GM23248 (cell line): ENCODE data around the gene NKAIN2. TPM values are rescaled to one million over a fixed set of nuclear protein-coding genes. Genes with fewer than 3 reads are reported as not detected.

Experiments
- DNase-seq: peaks from one replicate; pipeline ENCODE4 v3.0.0-alpha.2; 2015
- H2AFZ ChIP-seq: fragments of 200-600 bp; sonication (generic); 2 replicates; pipeline ENCODE4 v1.6.1; 2016; ENCODE audit warnings: antibody characterized with exemption
- H3F3A ChIP-seq: fragments of 200-600 bp; sonication (generic); 2 replicates; pipeline ENCODE4 v1.6.1; 2016; ENCODE audit warnings: mild to moderate bottlenecking, antibody characterized with exemption, mixed run types; ENCODE audit not compliant: insufficient read depth
- H3K27ac ChIP-seq: fragments of 200-600 bp; sonication (generic); 2 replicates; pipeline ENCODE4 v1.5.1; 2016; ENCODE audit warnings: mild to moderate bottlenecking
- H3K27me3 ChIP-seq: fragments of 200-600 bp; sonication (generic); replicated peaks from 2 replicates; pipeline ENCODE4 v1.6.1; 2016; ENCODE audit warnings: mild to moderate bottlenecking; ENCODE audit not compliant: insufficient read depth
- H3K36me3 ChIP-seq: fragments of 200-600 bp; sonication (generic); 2 replicates; pipeline ENCODE4 v1.6.1; 2016; ENCODE audit warnings: low read depth, mild to moderate bottlenecking
- H3K4me1 ChIP-seq: fragments of 200-600 bp; sonication (generic); 2 replicates; pipeline ENCODE4 v1.6.1; 2016; ENCODE audit warnings: mild to moderate bottlenecking; ENCODE audit not compliant: insufficient read depth
- H3K4me2 ChIP-seq: fragments of 200-600 bp; sonication (generic); one replicate; pipeline ENCODE4 v1.6.1; 2016; ENCODE audit warnings: mild to moderate bottlenecking; ENCODE audit not compliant: unreplicated experiment
- H3K4me3 ChIP-seq: fragments of 200-600 bp; sonication (generic); 2 replicates; pipeline ENCODE4 v1.5.1; 2016; ENCODE audit warnings: mild to moderate bottlenecking
- H3K79me2 ChIP-seq: fragments of 200-600 bp; sonication (generic); 2 replicates; pipeline ENCODE4 v1.6.1; 2016; ENCODE audit warnings: mild to moderate bottlenecking; ENCODE audit not compliant: insufficient read depth
- H3K9ac ChIP-seq: fragments of 200-600 bp; sonication (generic); 2 replicates; pipeline ENCODE4 v1.6.1; 2016; ENCODE audit warnings: mild to moderate bottlenecking
- H3K9me2 ChIP-seq: fragments of 200-600 bp; sonication (generic); 2 replicates; pipeline ENCODE4 v1.6.1; 2016; ENCODE audit warnings: mixed run types, mild to moderate bottlenecking, moderate library complexity; ENCODE audit not compliant: insufficient read depth
- H3K9me3 ChIP-seq: fragments of 200-600 bp; sonication (generic); one replicate; pipeline ENCODE4 v1.6.1; 2017; ENCODE audit warnings: low read depth
- H4K20me1 ChIP-seq: fragments of 200-600 bp; sonication (generic); 2 replicates; pipeline ENCODE4 v1.6.0; 2016; ENCODE audit not compliant: insufficient read depth
- EZH2 ChIP-seq: fragments of 200-600 bp; sonication (generic); IDR thresholded peaks from 2 replicates; pipeline ENCODE4 v1.6.1; 2018; ENCODE audit warnings: antibody characterized with exemption, mild to moderate bottlenecking; ENCODE audit not compliant: insufficient read depth, poor library complexity, severe bottlenecking
- EZH2phosphoT487 ChIP-seq: fragments of 200-600 bp; sonication (generic); IDR thresholded peaks from 2 replicates; pipeline ENCODE4 v1.6.1; 2018; ENCODE audit warnings: antibody characterized with exemption, moderate library complexity, mild to moderate bottlenecking, low read depth; ENCODE audit not compliant: insufficient read depth
- WGBS, 2 experiments: methylation state at CpG; one replicate each; pipeline ENCODE4 v1.1.6; 2015 to 2017; ENCODE audit warnings: low lambda C conversion rate in 2 of 2, low coverage in 1 of 2; ENCODE audit errors: missing lambda C conversion rate in 2 of 2; 5-methylcytosine and 5-hydroxymethylcytosine counted together
- in situ Hi-C: fragments of 300-500 bp; cut with MboI; formaldehyde crosslinking; loops from 2 replicates; pipeline ENCODE4 v1.15.0; 2020
- polyA plus RNA-seq: library from polyadenylated mRNA; unstranded; fragments of >200 nt; fragmentation: Nextera tagmentation; extraction: Ambion mirVana; gene quantifications from 2 replicates; pipeline ENCODE4 v1.2.1, GENCODE V29; 2016
- total RNA-seq: library from RNA; depleted of rRNA; stranded (reverse); fragments of >200 nt; shearing (Covaris generic); gene quantifications from 2 replicates; pipeline ENCODE4 v1.2.3, GENCODE V29; 2014

The NKAIN2 gene
- total and polyA plus RNA-seq, 2 experiments from 2014 or later, result not detected

- Histone ChIP-seq H3K27ac (no peak overlapping the region), H3K9ac (no peak overlapping the region), H3K9me3 (no peaks in the 10 kb centered on the region), H3K4me2 (no peak overlapping the region), H3F3A (no peaks in the 10 kb centered on the region), H3K9me2 (no peaks in the 10 kb centered on the region), H2AFZ (no peak overlapping the region), H3K4me1 (no peaks in the 10 kb centered on the region), H3K27me3 (no peaks in the 10 kb centered on the region), H3K36me3 (no peaks in the 10 kb centered on the region), H3K79me2 (no peaks in the 10 kb centered on the region), H3K4me3 (no peak overlapping the region), H4K20me1 (no peaks in the 10 kb centered on the region)
- TF ChIP-seq EZH2 (no peak), EZH2phosphoT487 (no peak)
- DNase-seq, result no peak
- in situ Hi-C loops, result no loop called here
- WGBS, 2 experiments, result 33 to 37% methylated on average over 6 of the region's 6 CpGs
Observed at GRCh38 chr6:123841067-123841896, 37.6 kb downstream of the NKAIN2 start.

- no peak overlapping the region for H3K4me3 ChIP-seq
- TF ChIP-seq EZH2, result no peak
- H3K9me2 ChIP-seq, result no peaks in the 10 kb centered on the region
- H2AFZ ChIP-seq, result no peak overlapping the region
- 31 to 44% methylated on average over 5 of the region's 5 CpGs for WGBS, 2 experiments
- no peaks in the 10 kb centered on the region for H3K27me3 ChIP-seq
- H3K4me2 ChIP-seq, result no peak overlapping the region
- H3K9me3 ChIP-seq, result no peaks in the 10 kb centered on the region
- DNase-seq, result no peak
- no peaks in the 10 kb centered on the region for H3K36me3 ChIP-seq
- no peaks in the 10 kb centered on the region for H3F3A ChIP-seq
- in situ Hi-C loops, result no loop called here
- H3K4me1 ChIP-seq, result no peaks in the 10 kb centered on the region
- H4K20me1 ChIP-seq, result no peaks in the 10 kb centered on the region
- H3K27ac ChIP-seq, result no peak overlapping the region
- no peak overlapping the region for H3K9ac ChIP-seq
- no peaks in the 10 kb centered on the region for H3K79me2 ChIP-seq
Observed at GRCh38 chr6:123844011-123844410, 40.3 kb downstream of the NKAIN2 start.

GRCh38 chr6:123848347-123848746 lies 44.7 kb downstream of the NKAIN2 start:
- no peak overlapping the region for H3K4me3 ChIP-seq
- 65 to 73% methylated on average over 2 of the region's 2 CpGs for WGBS, 2 experiments
- in situ Hi-C loops, result no loop called here
- TF ChIP-seq EZH2 (no peak), EZH2phosphoT487 (no peak)
- H4K20me1 ChIP-seq, result no peaks in the 10 kb centered on the region
- H3K9me2 ChIP-seq, result no peaks in the 10 kb centered on the region
- H3K4me1 ChIP-seq, result no peaks in the 10 kb centered on the region
- DNase-seq, result no peak
- H3K36me3 ChIP-seq, result no peaks in the 10 kb centered on the region
- H2AFZ ChIP-seq, result no peak overlapping the region
- H3K79me2 ChIP-seq, result no peaks in the 10 kb centered on the region
- H3K9me3 ChIP-seq, result no peaks in the 10 kb centered on the region
- H3K9ac ChIP-seq, result no peak overlapping the region
- no peak overlapping the region for H3K27ac ChIP-seq
- no peak overlapping the region for H3K4me2 ChIP-seq
- no peaks in the 10 kb centered on the region for H3K27me3 ChIP-seq
- no peaks in the 10 kb centered on the region for H3F3A ChIP-seq

GRCh38 chr6:123849406-123849805 lies 45.7 kb downstream of the NKAIN2 start:
- Histone ChIP-seq H3K4me1 (no peaks in the 10 kb centered on the region), H2AFZ (no peak overlapping the region), H3K27ac (no peak overlapping the region), H3K4me3 (no peak overlapping the region), H4K20me1 (no peaks in the 10 kb centered on the region), H3K4me2 (no peak overlapping the region), H3K9me2 (no peaks in the 10 kb centered on the region), H3K9me3 (no peaks in the 10 kb centered on the region), H3F3A (no peaks in the 10 kb centered on the region), H3K9ac (no peak overlapping the region), H3K79me2 (no peaks in the 10 kb centered on the region), H3K27me3 (no peaks in the 10 kb centered on the region), H3K36me3 (no peaks in the 10 kb centered on the region)
- TF ChIP-seq EZH2phosphoT487, result no peak
- TF ChIP-seq EZH2, result no peak
- DNase-seq, result no peak
- in situ Hi-C loops, result no loop called here
- 57 to 61% methylated on average over 3 of the region's 3 CpGs for WGBS, 2 experiments
